HepG2 (cell line): ENCODE measurements around the gene CDH1. TPM values are rescaled to one million over a fixed set of nuclear protein-coding genes. Genes with fewer than 3 reads are reported as not detected.

Experiments
- BCL6 ChIP-seq: IDR thresholded peaks from 2 replicates; pipeline ENCODE4 v1.6.1; 2016; ENCODE audit warnings: missing genetic modification reagents, missing compliant biosample characterization
- BORCS8-MEF2B ChIP-seq: sonication (generic); formaldehyde crosslinking; IDR thresholded peaks from 2 replicates; pipeline ENCODE4 v1.8.0; 2022; ENCODE audit warnings: mild to moderate bottlenecking, missing genetic modification reagents
- CHD4 ChIP-seq: fragments of 200-600 bp; sonication (generic); IDR thresholded peaks from 2 replicates; pipeline ENCODE4 v1.7.0; 2017; ENCODE audit warnings: mild to moderate bottlenecking, low read length, borderline replicate concordance
- KLF11 ChIP-seq: IDR thresholded peaks from 2 replicates; pipeline ENCODE4 v1.6.1; 2016; ENCODE audit warnings: missing compliant biosample characterization
- LCORL ChIP-seq, 2 experiments: fragments of 450-650 bp in 1 of 2; sonication (generic) in 1 of 2; formaldehyde crosslinking in 1 of 2; IDR thresholded peaks; 2 replicates each; pipeline versions ENCODE4 v1.5.0 to v1.6.1; 2017 to 2020; ENCODE audit warnings: antibody characterized with exemption in 1 of 2, missing genetic modification reagents in 1 of 2
- NFRKB ChIP-seq: fragments of 450-650 bp; IDR thresholded peaks from 2 replicates; pipeline ENCODE4 v1.6.1; 2017
- SOX6 ChIP-seq, 2 experiments: fragments of 450-650 bp in 1 of 2; sonication (generic) in 1 of 2; formaldehyde crosslinking in 1 of 2; IDR thresholded peaks; 2 replicates each; pipeline versions ENCODE4 v1.4.0 to v1.6.1; 2017 to 2020; ENCODE audit warnings: antibody characterized with exemption in 1 of 2, mild to moderate bottlenecking in 1 of 2, missing genetic modification reagents in 1 of 2
- STAG1 ChIP-seq: sonication (generic); formaldehyde crosslinking; IDR thresholded peaks from 2 replicates; pipeline ENCODE4 v1.4.0; 2020; ENCODE audit warnings: missing genetic modification reagents
- ZMAT3 ChIP-seq: sonication (generic); formaldehyde crosslinking; conservative IDR thresholded peaks from 2 replicates; pipeline ENCODE4 v1.7.0; 2021; ENCODE audit warnings: missing genetic modification reagents
- ZNF136 ChIP-seq: sonication (generic); formaldehyde crosslinking; IDR thresholded peaks from 2 replicates; pipeline ENCODE4 v1.8.1; 2022; ENCODE audit warnings: low read depth, mild to moderate bottlenecking, moderate library complexity, missing genetic modification reagents
- ZNF563 ChIP-seq: sonication (generic); formaldehyde crosslinking; IDR thresholded peaks from 2 replicates; pipeline ENCODE4 v1.8.0; 2022; ENCODE audit warnings: mild to moderate bottlenecking, moderate library complexity, missing genetic modification reagents
- polyA plus RNA-seq, 8 experiments: library from polyadenylated mRNA; depleted of rRNA in 3 of 8; stranded (reverse) in 7 of 8; unstranded in 1 of 8; fragments of >200 nt; fragmentation: Illumina TruSeq in 4 of 8; extraction: Trizol in 4 of 8; gene quantifications; 2 replicates each; pipeline versions ENCODE4 v1.2.1 to v1.2.3, GENCODE V29; 2011 to 2016; ENCODE audit warnings: low read depth in 4 of 8, missing spikeins in 1 of 8, mixed read lengths in 1 of 8; ENCODE audit not compliant: insufficient read depth in 1 of 8
- total RNA-seq, 5 experiments: library from RNA; depleted of rRNA; stranded (reverse); fragments of >200 nt; fragmentation: Illumina TruSeq; extraction: Trizol; gene quantifications; 2 replicates each; pipeline ENCODE4 v1.2.3, GENCODE V29; 2016; ENCODE audit warnings: low read depth in 1 of 5
- TF ChIP-seq, protein P1 (sequence below): sonication (generic); formaldehyde crosslinking; IDR thresholded peaks from 2 replicates; pipeline ENCODE4 v1.9.0; 2021; ENCODE audit warnings: missing genetic modification reagents, mild to moderate bottlenecking, borderline replicate concordance
- TF ChIP-seq, protein P2 (sequence below): sonication (generic); formaldehyde crosslinking; conservative IDR thresholded peaks from 2 replicates; pipeline ENCODE4 v1.4.0; 2020; ENCODE audit warnings: missing genetic modification reagents
- TF ChIP-seq, protein P3 (sequence below): sonication (generic); formaldehyde crosslinking; IDR thresholded peaks from 2 replicates; pipeline ENCODE4 v1.5.0; 2020; ENCODE audit warnings: mild to moderate bottlenecking, missing genetic modification reagents, borderline replicate concordance
- TF ChIP-seq, protein P4 (sequence below): sonication (generic); formaldehyde crosslinking; conservative IDR thresholded peaks from 2 replicates; pipeline ENCODE4 v1.4.0; 2020; ENCODE audit warnings: mild to moderate bottlenecking, missing genetic modification reagents, moderate library complexity
- TF ChIP-seq, protein P5 (sequence below): sonication (generic); formaldehyde crosslinking; IDR thresholded peaks from 2 replicates; pipeline ENCODE4 v1.5.1; 2020; ENCODE audit warnings: mild to moderate bottlenecking, missing genetic modification reagents

CDH1 gene
- total and polyA plus RNA-seq, 2 of the 13 experiments (the other 11 are each of a cell fraction or from before 2014, with no cell fraction given), result 0.95 to 9.8 TPM

DNA sequence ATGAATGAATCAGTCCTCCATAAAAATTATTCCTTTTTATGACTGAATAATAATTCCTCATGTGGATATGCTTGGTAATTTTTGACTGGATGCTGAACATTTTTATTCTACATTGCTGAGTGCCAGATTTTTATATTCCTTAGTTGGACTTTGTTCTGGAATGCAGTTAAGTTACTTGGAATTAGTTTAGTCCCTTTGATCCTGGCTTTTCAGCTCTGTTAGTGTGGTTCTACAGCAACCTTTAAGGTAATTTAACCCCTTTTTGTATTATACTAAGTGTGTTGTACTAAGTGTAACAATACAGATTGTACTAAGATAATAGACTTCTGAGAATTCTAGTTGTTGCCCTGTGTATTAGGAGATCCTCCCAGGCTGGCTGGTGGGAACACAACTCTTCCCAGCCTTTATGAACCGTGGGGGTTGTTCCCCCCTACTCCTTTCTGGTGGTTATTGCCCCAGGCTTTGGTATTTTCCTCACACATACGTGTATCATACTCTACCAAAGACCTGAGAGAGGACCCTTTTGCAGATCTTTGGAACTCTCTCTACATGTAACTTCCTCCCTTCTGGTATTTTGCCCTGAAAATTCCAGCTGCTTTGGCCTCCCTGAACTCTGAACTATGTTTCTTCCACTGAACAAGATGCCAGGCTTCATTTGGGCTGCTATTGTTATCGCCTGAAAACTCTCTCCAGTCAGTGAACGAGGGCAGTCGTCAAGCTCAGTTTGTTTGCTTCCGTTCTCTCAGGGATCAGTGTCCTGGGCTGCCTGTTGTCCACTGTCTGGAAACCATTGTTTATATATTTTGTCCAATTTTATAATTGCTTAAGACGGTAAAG lies 136.8 kb downstream of the CDH1 start (continued):
- TF ChIP-seq, protein P1, sequence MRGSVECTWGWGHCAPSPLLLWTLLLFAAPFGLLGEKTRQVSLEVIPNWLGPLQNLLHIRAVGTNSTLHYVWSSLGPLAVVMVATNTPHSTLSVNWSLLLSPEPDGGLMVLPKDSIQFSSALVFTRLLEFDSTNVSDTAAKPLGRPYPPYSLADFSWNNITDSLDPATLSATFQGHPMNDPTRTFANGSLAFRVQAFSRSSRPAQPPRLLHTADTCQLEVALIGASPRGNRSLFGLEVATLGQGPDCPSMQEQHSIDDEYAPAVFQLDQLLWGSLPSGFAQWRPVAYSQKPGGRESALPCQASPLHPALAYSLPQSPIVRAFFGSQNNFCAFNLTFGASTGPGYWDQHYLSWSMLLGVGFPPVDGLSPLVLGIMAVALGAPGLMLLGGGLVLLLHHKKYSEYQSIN (CRISPR knock-in tag), result no peak
- TF ChIP-seq ZMAT3 (CRISPR knock-in tag) (no peak), BORCS8-MEF2B (CRISPR knock-in tag) (no peak), ZNF563 (CRISPR knock-in tag) (no peak), NFRKB (no peak), KLF11 (CRISPR knock-in tag) (no peak), BCL6 (no peak), LCORL (IDR thresholded peaks at IDR 0.05) (no peak), LCORL (CRISPR knock-in tag; IDR thresholded peaks at IDR 0.05) (no peak; the same call in 1 of the 2 replicates), ZNF136 (no peak), CHD4 (no peak), STAG1 (CRISPR knock-in tag) (no peak), SOX6 (IDR thresholded peaks at IDR 0.05) (no peak), SOX6 (CRISPR knock-in tag; IDR thresholded peaks at IDR 0.05) (peak; percentile 84)
- TF ChIP-seq, protein P2, sequence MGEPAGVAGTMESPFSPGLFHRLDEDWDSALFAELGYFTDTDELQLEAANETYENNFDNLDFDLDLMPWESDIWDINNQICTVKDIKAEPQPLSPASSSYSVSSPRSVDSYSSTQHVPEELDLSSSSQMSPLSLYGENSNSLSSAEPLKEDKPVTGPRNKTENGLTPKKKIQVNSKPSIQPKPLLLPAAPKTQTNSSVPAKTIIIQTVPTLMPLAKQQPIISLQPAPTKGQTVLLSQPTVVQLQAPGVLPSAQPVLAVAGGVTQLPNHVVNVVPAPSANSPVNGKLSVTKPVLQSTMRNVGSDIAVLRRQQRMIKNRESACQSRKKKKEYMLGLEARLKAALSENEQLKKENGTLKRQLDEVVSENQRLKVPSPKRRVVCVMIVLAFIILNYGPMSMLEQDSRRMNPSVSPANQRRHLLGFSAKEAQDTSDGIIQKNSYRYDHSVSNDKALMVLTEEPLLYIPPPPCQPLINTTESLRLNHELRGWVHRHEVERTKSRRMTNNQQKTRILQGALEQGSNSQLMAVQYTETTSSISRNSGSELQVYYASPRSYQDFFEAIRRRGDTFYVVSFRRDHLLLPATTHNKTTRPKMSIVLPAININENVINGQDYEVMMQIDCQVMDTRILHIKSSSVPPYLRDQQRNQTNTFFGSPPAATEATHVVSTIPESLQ (CRISPR knock-in tag), result no peak
- TF ChIP-seq, protein P3, sequence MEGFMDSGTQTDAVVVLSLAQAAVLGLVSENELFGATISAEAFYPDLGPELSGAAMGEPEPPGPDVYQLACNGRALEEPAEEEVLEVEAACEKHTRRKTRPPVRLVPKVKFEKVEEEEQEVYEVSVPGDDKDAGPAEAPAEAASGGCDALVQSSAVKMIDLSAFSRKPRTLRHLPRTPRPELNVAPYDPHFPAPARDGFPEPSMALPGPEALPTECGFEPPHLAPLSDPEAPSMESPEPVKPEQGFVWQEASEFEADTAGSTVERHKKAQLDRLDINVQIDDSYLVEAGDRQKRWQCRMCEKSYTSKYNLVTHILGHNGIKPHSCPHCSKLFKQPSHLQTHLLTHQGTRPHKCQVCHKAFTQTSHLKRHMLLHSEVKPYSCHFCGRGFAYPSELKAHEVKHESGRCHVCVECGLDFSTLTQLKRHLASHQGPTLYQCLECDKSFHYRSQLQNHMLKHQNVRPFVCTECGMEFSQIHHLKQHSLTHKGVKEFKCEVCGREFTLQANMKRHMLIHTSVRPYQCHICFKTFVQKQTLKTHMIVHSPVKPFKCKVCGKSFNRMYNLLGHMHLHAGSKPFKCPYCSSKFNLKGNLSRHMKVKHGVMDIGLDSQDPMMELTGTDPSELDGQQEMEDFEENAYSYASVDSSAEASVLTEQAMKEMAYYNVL (CRISPR knock-in tag), result no peak
- TF ChIP-seq, protein P4, sequence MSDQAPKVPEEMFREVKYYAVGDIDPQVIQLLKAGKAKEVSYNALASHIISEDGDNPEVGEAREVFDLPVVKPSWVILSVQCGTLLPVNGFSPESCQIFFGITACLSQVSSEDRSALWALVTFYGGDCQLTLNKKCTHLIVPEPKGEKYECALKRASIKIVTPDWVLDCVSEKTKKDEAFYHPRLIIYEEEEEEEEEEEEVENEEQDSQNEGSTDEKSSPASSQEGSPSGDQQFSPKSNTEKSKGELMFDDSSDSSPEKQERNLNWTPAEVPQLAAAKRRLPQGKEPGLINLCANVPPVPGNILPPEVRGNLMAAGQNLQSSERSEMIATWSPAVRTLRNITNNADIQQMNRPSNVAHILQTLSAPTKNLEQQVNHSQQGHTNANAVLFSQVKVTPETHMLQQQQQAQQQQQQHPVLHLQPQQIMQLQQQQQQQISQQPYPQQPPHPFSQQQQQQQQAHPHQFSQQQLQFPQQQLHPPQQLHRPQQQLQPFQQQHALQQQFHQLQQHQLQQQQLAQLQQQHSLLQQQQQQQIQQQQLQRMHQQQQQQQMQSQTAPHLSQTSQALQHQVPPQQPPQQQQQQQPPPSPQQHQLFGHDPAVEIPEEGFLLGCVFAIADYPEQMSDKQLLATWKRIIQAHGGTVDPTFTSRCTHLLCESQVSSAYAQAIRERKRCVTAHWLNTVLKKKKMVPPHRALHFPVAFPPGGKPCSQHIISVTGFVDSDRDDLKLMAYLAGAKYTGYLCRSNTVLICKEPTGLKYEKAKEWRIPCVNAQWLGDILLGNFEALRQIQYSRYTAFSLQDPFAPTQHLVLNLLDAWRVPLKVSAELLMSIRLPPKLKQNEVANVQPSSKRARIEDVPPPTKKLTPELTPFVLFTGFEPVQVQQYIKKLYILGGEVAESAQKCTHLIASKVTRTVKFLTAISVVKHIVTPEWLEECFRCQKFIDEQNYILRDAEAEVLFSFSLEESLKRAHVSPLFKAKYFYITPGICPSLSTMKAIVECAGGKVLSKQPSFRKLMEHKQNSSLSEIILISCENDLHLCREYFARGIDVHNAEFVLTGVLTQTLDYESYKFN (CRISPR knock-in tag), result peak; percentile 75
- TF ChIP-seq, protein P5, sequence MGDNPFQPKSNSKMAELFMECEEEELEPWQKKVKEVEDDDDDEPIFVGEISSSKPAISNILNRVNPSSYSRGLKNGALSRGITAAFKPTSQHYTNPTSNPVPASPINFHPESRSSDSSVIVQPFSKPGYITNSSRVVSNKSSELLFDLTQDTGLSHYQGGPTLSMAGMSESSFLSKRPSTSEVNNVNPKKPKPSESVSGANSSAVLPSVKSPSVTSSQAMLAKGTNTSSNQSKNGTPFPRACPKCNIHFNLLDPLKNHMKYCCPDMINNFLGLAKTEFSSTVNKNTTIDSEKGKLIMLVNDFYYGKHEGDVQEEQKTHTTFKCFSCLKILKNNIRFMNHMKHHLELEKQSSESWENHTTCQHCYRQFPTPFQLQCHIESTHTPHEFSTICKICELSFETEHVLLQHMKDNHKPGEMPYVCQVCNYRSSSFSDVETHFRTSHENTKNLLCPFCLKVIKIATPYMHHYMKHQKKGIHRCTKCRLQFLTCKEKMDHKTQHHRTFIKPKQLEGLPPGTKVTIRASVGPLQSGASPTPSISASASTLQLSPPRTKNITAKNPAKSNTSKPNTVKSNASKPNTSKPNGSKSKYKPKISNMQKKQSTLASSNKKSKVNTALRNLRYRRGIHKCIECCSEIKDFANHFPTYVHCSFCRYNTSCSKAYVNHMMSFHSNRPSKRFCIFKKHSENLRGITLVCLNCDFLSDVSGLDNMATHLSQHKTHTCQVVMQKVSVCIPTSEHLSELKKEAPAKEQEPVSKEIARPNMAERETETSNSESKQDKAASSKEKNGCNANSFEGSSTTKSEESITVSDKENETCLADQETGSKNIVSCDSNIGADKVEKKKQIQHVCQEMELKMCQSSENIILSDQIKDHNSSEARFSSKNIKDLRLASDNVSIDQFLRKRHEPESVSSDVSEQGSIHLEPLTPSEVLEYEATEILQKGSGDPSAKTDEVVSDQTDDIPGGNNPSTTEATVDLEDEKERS (CRISPR knock-in tag), result no peak
